ENCODE data around the gene LYPD6. TPM values are rescaled to one million over a fixed set of nuclear protein-coding genes. Genes with fewer than 3 reads are reported as not detected.

Gene LYPD6
- total and polyA plus RNA-seq, 2 experiments from 2014 or later: 4.9 to 12.4 TPM

GRCh38 chr2:149451417-149452165 is 121.2 kb downstream of the LYPD6 start:
- peaks cover 30% of the 10 kb centered on the region for H3K27me3 ChIP-seq (ENCODE audit: insufficient read depth)
- Mint-ChIP-seq H3K4me3 (no peak overlapping the region), H3K4me1 (peaks cover 20% of the 10 kb centered on the region), H3K36me3 (ENCODE audit: low read depth) (peaks cover 3% of the 10 kb centered on the region; the same call in 2 of the 3 replicates), H3K27me3 (ENCODE audit: insufficient read depth, low read depth, poor library complexity) (peaks cover 27% of the 10 kb centered on the region), H3K9me3 (no peaks in the 10 kb centered on the region; the same call in 2 of the 3 replicates), H3K27ac (no peak overlapping the region)
- no peak for TF ChIP-seq STAT1 (IDR thresholded peaks at IDR 0.05; ENCODE audit: unreplicated experiment)
- TF ChIP-seq ETS1 (IDR thresholded peaks at IDR 0.05): no peak
- TF ChIP-seq ZNF462 (CRISPR knock-in tag; IDR thresholded peaks at IDR 0.05): no peak
- TF ChIP-seq CREB1 (CRISPR knock-in tag; IDR thresholded peaks at IDR 0.05; ENCODE audit: low read depth): no peak
- TF ChIP-seq ZNF114 (CRISPR knock-in tag; IDR thresholded peaks at IDR 0.05): no peak
- no peak for TF ChIP-seq EZH2 (IDR thresholded peaks at IDR 0.05; ENCODE audit: low read depth, unreplicated experiment)
- no peak for TF ChIP-seq CTCF (conservative IDR thresholded peaks at IDR 0.05; ENCODE audit: low read depth in 2 of 2)
- TF ChIP-seq REST (IDR thresholded peaks at IDR 0.05; ENCODE audit: unreplicated experiment): no peak
- no peak for TF ChIP-seq ZNF331 (CRISPR knock-in tag; IDR thresholded peaks at IDR 0.05; ENCODE audit: low read depth)
- TF ChIP-seq NANOG (IDR thresholded peaks at IDR 0.05; ENCODE audit: borderline replicate concordance): no peak
- TF ChIP-seq POLR2AphosphoS5 (IDR thresholded peaks at IDR 0.05; ENCODE audit: low read depth): no peak
- TF ChIP-seq EZH2phosphoT487 (IDR thresholded peaks at IDR 0.05; ENCODE audit: unreplicated experiment): no peak
- H3K27ac ChIP-seq (ENCODE audit: low read depth): no peak overlapping the region
- DNase-seq (ENCODE audit: low spot score) (no peak), ATAC-seq (peak; percentile 40)
- no peaks in the 10 kb centered on the region for H3K36me3 ChIP-seq (ENCODE audit: insufficient read depth)
- no peaks in the 10 kb centered on the region for H3K79me2 ChIP-seq (replicated peaks; ENCODE audit: insufficient read depth)
- H3K4me3 ChIP-seq: no peak overlapping the region
- no peak overlapping the region for H3K4me2 ChIP-seq
- no peaks in the 10 kb centered on the region for H3F3A ChIP-seq (replicated peaks; ENCODE audit: low read depth)
- H3K9me2 ChIP-seq (ENCODE audit: insufficient read depth): no peaks in the 10 kb centered on the region
- 0 out of 2 replicates have a peak, but pooled peaks cover 11% of the 10 kb centered on the region for H3K4me1 ChIP-seq (ENCODE audit: insufficient read depth)
- H4K20me1 ChIP-seq (replicated peaks; ENCODE audit: insufficient read depth): 0 out of 2 replicates have a peak, but pooled peaks cover 5% of the 10 kb centered on the region
- no peak overlapping the region for H2AFZ ChIP-seq

Measured in GM23338 (cell line).